DOHH2 (cell line): ENCODE data around the gene NMT2.

Experiments used
- CTCF ChIP-seq: fragments of 200-600 bp; sonication (generic); IDR thresholded peaks from one replicate; pipeline ENCODE4 v1.5.1; 2014; ENCODE audit warnings: antibody characterized with exemption, mild to moderate bottlenecking, low read depth, low read length; ENCODE audit not compliant: poor library complexity, severe bottlenecking
- EZH2phosphoT487 ChIP-seq: fragments of 200-600 bp; sonication (generic); IDR thresholded peaks from 2 replicates; pipeline ENCODE4 v1.6.1; 2017; ENCODE audit warnings: borderline replicate concordance, mild to moderate bottlenecking, antibody characterized with exemption, low read length, moderate library complexity, mixed read lengths

- TF ChIP-seq CTCF = no peak
- no peak for TF ChIP-seq EZH2phosphoT487
Measured at GRCh38 chr10:15181576-15182156, 13.2 kb upstream of the NMT2 start.
